HG03097 (cell line): ENCODE data around the gene NRXN2.
A peak's percentile ranks its signal among the peaks of the same experiment; 100 is the strongest.

Source experiments
- ATAC-seq: cut with Tn5 transposase; IDR thresholded peaks from one replicate; pipeline ENCODE4 v1.9.1; 2021; ENCODE audit not compliant: unreplicated experiment, low FRiP score

Gene NRXN2

GRCh38 chr11:64723117-64723906 is at the start of gene NRXN2:
TSS of gene NRXN2 (minus strand) at chr11:64723197. CDS start at chr11:64713699, 9,498 bp downstream.
- peak; percentile 60 for ATAC-seq

- ATAC-seq, result no peak
Measured at GRCh38 chr11:64772303-64773018, 49.5 kb upstream of the NRXN2 start.

DNA sequence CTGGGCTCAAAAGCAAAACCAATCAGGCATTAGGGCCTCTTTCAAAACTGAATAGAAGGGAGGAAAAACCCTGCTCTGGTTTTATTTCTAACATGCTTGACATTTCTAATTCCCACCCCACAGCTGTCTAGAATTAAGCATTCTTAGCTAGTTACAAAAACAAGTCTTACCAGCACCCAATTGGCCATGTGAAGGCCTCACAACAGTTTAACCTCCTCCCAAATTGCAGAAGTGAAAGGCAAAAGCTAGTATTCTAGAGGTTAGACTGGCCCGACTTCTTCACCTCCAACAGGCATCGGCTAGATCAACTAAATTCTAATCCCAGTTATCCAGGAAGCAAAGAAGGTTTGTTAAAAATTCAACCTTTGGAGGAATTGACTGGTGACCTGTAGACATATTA is 48.9 kb upstream of the NRXN2 start:
- no peak for ATAC-seq

DNA sequence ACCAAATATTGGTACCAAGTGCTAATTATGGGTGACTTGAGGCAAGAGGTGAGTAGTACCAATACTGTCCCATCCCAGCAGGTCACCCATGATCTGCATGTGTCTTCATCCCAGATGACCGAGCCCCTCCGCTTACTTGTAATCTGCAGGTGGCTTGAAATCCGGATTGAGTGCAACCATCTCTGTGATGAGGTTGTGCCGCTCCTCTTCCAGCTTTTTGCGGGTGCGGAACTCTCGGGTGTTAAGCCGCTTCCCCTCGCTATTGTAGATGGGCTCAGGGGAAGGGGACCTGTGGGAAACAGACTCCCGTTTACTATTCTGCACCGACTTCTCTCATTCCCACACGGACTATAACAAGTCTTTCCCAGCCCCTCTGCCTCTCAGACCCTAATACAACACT is 47.1 kb upstream of the NRXN2 start:
- ATAC-seq, result no peak

DNA sequence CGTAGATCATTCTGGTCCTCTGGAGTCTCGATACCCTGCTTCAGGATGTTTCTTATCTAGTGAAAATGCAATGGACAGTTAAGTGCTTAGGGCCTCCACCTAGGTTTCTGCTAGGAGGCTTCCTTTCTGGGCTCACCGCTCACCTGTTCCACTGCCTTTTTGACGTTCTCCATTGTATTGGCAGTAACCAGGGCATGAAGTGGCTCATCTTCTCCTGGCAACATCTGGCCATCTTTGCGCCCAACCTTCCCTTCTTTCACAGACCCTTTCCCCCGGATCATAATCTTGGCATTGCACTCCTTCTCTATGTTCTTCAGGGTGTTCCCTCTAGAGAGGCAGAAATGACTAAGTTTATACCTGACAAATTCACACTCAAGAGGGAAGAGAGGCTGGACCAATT is 46.3 kb upstream of the NRXN2 start:
- no peak for ATAC-seq

DNA sequence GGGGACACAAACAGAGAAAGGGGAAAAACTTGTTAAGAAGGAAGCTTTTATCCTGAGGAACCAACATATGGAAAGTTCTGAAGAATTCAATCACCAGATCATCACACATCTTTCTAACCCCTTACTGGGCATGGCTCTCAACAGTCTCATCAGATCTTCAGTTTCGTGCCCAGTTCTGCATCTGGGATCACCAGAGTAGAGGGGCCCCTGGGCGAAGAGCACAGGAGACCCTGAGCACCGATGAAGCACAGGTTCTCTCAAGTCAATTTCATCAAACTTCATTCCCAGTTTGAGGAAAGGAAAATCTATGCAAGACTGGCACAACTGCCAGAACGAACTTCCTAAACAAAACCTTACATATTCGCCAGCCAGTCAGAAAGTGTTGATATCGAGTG is 45.3 kb upstream of the NRXN2 start:
- ATAC-seq, result no peak

DNA sequence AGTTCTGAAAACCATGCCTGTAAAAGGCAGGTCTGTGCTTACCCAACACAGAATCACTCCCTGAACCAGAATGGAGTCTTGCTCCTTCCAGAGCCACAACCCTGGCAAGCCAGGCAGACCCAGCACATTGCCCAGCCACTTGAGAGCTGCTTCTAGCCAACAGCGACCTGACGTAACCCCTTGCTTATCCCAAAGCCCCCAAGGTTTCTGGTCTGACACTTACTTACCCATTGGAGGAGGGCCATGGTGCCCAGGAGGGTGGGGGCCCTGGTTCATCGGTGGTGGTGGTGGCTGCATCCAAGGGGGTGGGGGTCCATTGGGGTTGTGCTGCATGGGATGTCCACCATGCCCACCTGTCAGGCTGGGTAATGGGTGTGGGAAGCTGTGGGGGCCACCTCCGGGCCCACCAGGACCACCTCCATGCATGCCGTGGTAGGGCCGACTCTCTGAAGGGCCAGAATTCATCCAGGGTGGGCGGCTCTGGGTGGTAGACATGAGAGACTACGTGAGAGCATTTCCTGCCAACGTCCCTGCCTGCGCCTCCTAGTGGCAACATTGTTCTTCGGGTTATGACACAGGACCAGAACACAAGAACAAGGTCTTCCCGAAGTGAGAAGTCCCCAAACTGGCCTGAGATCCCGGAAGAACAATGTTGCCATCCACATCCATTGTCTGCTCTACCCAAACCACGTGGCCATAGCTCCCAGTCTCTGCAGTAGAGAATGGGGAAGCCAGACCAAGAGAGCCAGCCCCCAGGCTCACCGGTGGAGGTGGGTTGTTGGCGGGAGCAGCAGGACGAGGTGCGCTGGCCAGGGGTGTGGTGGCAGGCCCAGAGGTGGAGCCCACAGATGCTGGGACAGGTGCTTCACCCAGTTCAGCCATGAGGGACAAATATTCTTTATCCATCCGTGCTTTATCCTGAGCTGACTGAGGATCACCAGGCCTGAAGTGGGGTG is 44.6 kb upstream of the NRXN2 start:
- ATAC-seq, result no peak

GRCh38 chr11:64766881-64767280 is 43.9 kb upstream of the NRXN2 start:
- no peak for ATAC-seq

DNA sequence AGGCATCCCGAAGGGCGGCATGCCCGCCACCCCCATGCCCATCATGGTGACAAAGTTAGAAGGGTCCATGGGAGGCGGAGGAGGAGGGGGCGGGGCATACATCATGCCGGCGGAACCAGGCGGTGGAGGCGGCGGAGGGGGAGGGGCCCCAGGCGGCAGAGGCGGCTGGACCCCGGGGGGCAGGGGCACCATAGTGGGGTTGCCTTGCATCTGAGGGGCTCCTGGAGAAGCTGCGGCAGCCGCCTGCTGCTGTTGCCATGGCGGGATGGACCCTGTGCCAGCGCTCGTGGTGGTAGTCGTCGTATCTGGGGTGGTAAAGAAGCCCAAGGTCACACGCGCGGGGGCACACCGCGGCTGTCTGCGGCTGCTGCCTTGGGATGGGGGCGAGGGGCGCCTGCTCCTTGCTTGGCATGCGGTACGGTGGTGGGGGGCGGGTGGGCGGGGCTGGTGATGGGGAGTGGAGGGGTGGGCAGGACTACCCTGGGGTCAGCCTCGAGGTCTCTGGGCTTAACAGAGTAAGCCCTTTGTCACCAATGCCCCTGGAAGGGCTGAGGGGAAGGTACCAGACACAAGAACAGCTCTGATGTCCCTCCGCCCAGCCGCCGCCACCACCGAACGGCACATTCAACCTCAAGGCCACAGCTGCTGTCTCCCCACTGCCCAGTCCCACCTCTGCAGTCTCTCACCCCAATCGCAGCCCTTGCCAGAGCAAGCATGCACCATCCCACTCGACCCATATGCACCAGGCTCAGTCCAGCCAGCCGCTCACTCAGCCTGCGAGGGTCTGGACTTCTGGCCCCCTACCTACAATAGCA is 43.1 kb upstream of the NRXN2 start:
- ATAC-seq, result no peak

- ATAC-seq, result no peak
Measured at GRCh38 chr11:64765291-64765850, 42.4 kb upstream of the NRXN2 start.

DNA sequence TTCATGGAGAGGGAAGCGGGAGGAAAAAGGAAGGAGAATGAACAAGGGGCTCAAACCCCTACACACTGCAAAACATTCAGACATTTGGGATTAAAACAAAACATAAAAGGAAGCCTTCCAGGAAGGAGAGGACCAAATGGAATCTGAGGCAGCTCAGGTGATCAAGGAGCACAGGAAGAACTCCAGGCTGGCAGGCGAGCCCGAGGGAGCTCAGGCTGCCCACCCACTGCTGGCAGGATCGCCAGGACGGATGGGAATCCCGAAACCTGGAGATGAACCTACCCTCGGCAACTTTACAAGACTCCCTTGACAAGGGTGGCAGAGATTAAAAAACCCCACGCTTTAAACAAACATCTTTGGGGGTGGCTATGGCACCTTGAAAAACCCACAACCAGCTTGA is 41.8 kb upstream of the NRXN2 start:
- no peak for ATAC-seq

- no peak for ATAC-seq
Measured at GRCh38 chr11:64764040-64764611, 41.1 kb upstream of the NRXN2 start.

DNA sequence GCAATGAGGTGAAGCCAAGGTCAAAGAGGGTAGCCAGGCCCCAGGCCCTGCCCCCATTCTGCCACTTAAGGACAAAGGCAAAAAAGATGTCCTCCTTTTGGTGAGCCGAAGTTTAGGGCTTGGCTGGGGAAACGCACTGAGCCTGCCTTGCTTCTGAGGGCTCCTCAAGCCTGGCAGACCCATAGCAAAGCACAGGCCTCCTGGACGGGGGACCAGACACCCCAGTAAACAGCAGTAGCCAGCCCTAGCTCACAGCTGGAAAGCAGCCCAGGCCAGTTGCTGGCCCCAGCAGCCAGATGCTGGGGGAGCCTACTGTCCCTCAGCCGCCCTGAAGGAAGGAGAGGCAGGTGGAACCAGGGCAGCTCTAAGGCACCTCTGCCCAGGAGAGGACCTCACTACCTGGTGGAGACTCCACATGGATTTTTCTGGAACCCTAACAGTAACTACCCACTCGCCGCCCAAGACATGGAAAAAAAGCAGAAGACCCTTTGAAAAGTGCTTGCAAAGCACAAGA is 40.6 kb upstream of the NRXN2 start:
- no peak for ATAC-seq

DNA sequence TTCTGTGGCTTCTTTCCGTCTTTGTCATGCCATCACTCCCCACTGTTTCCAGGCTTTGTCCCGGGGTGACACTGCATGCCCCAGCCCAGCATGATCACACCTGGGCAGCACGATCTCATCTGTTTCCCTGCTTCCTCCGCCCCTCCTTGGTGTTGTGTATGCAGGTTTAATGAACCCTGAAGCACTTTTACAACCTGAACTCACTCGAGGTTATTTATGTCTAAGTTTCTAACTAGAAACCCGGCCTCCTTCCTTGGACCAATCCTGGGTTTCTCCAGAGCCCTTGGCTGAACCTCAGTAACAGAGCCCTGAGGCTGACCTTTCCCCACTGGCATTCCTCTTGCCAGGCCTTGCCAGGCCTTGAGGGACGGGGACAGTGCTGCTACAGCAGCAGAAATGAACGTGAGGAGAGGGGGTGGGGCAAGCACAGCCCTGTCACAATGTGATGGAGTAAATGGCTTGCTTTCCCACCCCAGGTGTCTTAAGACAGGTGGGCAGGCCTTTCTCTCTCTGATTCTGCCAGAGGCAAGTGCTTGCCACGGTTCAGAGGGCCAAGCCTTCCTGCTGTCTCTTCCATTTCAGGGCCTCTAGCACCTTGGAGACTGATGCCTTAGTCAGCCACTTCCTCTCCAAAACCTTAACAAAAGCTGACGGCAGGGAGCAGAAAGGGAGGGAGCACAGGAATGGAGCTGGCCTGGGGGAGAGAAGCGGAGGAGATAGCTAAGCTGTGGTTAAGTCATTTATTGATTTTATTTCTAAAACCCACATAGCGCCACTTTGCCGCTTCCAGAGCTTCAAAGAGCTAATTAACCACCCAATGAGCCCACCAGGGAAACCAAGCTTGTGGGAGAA is 39.9 kb upstream of the NRXN2 start:
- no peak for ATAC-seq

DNA sequence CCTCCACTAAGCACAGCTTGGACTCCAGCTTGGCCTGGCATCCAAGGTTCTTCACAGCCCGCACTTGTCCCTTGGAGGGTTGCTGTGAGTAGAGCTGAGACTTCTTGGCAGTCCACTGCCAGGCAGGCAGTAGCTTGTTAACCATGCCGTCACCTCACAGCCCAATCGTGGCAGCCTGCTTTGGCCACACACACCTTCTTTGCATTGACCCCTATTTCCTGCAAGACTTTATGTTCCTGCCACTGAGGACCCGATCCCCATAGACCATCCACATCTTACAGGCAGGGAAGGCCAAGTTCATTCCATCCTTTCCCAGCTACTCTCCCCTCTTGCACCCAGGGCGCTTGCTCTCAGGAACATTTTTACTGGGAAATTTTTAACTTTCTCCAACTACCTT is 39.3 kb upstream of the NRXN2 start:
- ATAC-seq, result no peak

DNA sequence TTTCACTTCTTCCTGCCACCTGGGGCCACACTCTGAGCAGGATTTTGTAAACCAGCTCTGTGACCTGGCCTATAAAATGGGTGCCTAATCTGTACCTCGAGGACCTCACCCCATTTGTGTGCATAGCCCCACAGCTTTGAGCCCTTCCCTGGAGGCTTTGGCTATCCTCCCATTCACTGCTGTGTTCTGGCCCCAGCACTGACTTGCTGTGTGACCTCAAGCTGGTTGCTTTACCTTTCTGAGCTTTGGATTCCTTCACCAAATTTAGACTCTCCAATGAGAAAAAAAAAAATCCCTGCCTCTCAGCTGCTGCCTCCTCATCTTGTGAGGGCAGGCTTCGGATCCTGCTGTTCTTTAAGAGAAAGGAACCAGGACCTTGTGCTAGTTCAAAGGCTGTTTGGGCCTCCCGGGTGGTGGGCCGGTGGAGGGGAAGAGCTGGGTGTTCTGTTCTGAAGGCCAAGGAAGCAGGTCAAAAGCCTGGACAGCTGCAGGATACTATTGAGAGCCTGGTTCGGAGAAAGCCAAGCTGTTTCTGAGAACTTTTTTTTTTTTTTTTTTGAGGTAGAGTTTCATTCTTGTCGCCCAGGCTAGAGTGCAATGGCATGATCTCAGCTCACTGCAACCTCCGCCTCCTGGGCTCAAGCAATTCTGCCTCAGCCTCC is 37.9 kb upstream of the NRXN2 start:
- ATAC-seq, result no peak

- ATAC-seq, result no peak
Measured at GRCh38 chr11:64759722-64760719, 37.0 kb upstream of the NRXN2 start, which contains the start of gene PYGM. TSS of gene PYGM (minus strand) at chr11:64759974. CDS start at chr11:64759898, 76 bp downstream.
